Spleen (tissue), 11 donors: ENCODE measurements around the gene CST3. TPM values are rescaled to one million over a fixed set of nuclear protein-coding genes. Genes with fewer than 3 reads are reported as not detected.

Source experiments
- DNase-seq: peaks from one replicate; pipeline ENCODE4 v3.0.0-alpha.2; 2020
- H3K27ac ChIP-seq, 8 donors: fragments of 200-600 bp; sonication (generic) in 7 of 8; 1 replicate in 4 of 8; 2 replicates in 4 of 8; pipeline versions ENCODE4 v1.5.0 to v1.8.0; 2016 to 2021; ENCODE audit warnings: inconsistent platforms in 4 of 8, mild to moderate bottlenecking in 4 of 8, moderate library complexity in 1 of 8
- H3K27me3 ChIP-seq, 7 donors: fragments of 200-600 bp; sonication (generic) in 6 of 7; replicated peaks in 1 of 7; 1 replicate in 4 of 7; 2 replicates in 3 of 7; pipeline versions ENCODE4 v1.5.0 to v1.8.0; 2016 to 2021; ENCODE audit warnings: inconsistent platforms in 3 of 7, mild to moderate bottlenecking in 1 of 7
- H3K36me3 ChIP-seq, 6 donors: fragments of 200-600 bp; sonication (generic) in 5 of 6; 1 replicate in 4 of 6; 2 replicates in 2 of 6; pipeline versions ENCODE4 v1.5.0 to v1.8.0; 2016 to 2021; ENCODE audit warnings: inconsistent platforms in 2 of 6
- H3K4me1 ChIP-seq, 6 donors: fragments of 200-600 bp; sonication (generic) in 5 of 6; 1 replicate in 3 of 6; 2 replicates in 3 of 6; pipeline versions ENCODE4 v1.5.0 to v1.8.0; 2016 to 2021; ENCODE audit warnings: inconsistent platforms in 3 of 6
- H3K4me3 ChIP-seq, 8 donors: fragments of 200-600 bp; sonication (generic) in 7 of 8; 1 replicate in 4 of 8; 2 replicates in 4 of 8; pipeline versions ENCODE4 v1.5.0 to v1.8.0; 2016 to 2021; ENCODE audit warnings: inconsistent platforms in 4 of 8, mild to moderate bottlenecking in 4 of 8, moderate library complexity in 2 of 8
- H3K9me3 ChIP-seq, 8 donors: fragments of 200-600 bp; sonication (generic) in 7 of 8; 1 replicate in 4 of 8; 2 replicates in 4 of 8; pipeline versions ENCODE4 v1.5.0 to v1.8.0; 2016 to 2021; ENCODE audit warnings: inconsistent platforms in 4 of 8
- CTCF ChIP-seq, 11 experiments: fragments of 200-600 bp in 7 of 11; fragments of 450-650 bp in 4 of 11; sonication (generic) in 4 of 11; IDR thresholded peaks in 8 of 11; conservative IDR thresholded peaks in 3 of 11; 1 replicate in 7 of 11; 2 replicates in 4 of 11; pipeline versions ENCODE4 v1.4.0 to v1.8.0; 2016 to 2021; ENCODE audit warnings: antibody characterized with exemption in 11 of 11, inconsistent platforms in 4 of 11, mild to moderate bottlenecking in 1 of 11
- POLR2A ChIP-seq, 3 donors: fragments of 450-650 bp; IDR thresholded peaks; one replicate each; pipeline ENCODE4 v1.5.1; 2017; ENCODE audit warnings: antibody characterized with exemption in 3 of 3, mild to moderate bottlenecking in 1 of 3
- POLR2AphosphoS5 ChIP-seq, 3 donors: sonication (generic); formaldehyde crosslinking; IDR thresholded peaks; one replicate each; pipeline ENCODE4 v1.5.1; 2017; ENCODE audit warnings: antibody characterized with exemption in 3 of 3
- WGBS, 5 donors: extraction: QIAGEN DNeasy Blood & Tissue Kit in 3 of 5; methylation state at CpG; one replicate each; pipeline versions ENCODE4 v1.1.5 to v1.1.7; 2013 to 2018; 5-methylcytosine and 5-hydroxymethylcytosine counted together
- intact Hi-C: fragments of 100-400 bp; cut with DNase I; formaldehyde crosslinking; loops from one replicate; pipeline ENCODE4 v1.15.0; 2023; ENCODE audit warnings: low total_unique reads
- polyA plus RNA-seq, 3 donors: library from polyadenylated mRNA; stranded (reverse); fragments of 200-250 nt; gene quantifications; one replicate each; pipeline ENCODE4 v1.2.1, GENCODE V29; 2013
- total RNA-seq, 7 donors: library from RNA; depleted of rRNA in 3 of 7; stranded (reverse); fragments of >200 nt in 3 of 7; fragmentation: NEBNext Ultra II Directional in 4 of 7; extraction: Animal tissue kit (Norgen Biotek cat#: 25700) in 4 of 7; gene quantifications; one replicate each; pipeline versions ENCODE4 v1.1.0 to v1.2.1, GENCODE V29; 2016 to 2021
- donor health status: healthy with polysubstance abuse.
- donor health status: DM: no; HTN: no; CAD: no; lungs with moderate emphysema.
- donor health status: DM: no; HTN: no; CAD: no.
- donor health status: Bipolar disorder and iron deficiency.
- donor health status: healthy.
- donor health status: DM: no; HTN: no; CAD: no.
- donor health status: DM: yes; HTN: yes; CAD: no.

The CST3 gene
- total and polyA plus RNA-seq, 10 donors: 199 to 1,082 (median 595) TPM

GRCh38 chr20:23649242-23649641, 11.5 kb upstream of the CST3 start:
- H3K4me3 ChIP-seq: no peak overlapping the region
- no peaks in the 10 kb centered on the region for H3K27me3 ChIP-seq
- H3K4me1 ChIP-seq: peaks cover 0 to 9% (median 0%) of the 10 kb centered on the region in 6 donors
- DNase-seq: no peak
- H3K9me3 ChIP-seq: no peaks in the 10 kb centered on the region
- no peak overlapping the region for H3K27ac ChIP-seq
- WGBS, 5 donors: 82 to 92% (median 88%) methylated on average over 2 of the region's 2 CpGs
- TF ChIP-seq POLR2A (IDR thresholded peaks at IDR 0.05): no peak
- TF ChIP-seq CTCF (IDR thresholded peaks at IDR 0.05 in 8 of 11, conservative IDR thresholded peaks at IDR 0.05 in 3 of 11): no peak
- TF ChIP-seq POLR2AphosphoS5 (IDR thresholded peaks at IDR 0.05): no peak
- H3K36me3 ChIP-seq: no peaks in the 10 kb centered on the region
- intact Hi-C loops: no loop called here

- H3K4me1 ChIP-seq: peaks cover 0 to 18% (median under 1%) of the 10 kb centered on the region in 6 donors
- no peak for DNase-seq
- H3K9me3 ChIP-seq: no peaks in the 10 kb centered on the region
- 80 to 96% (median 94%) methylated on average over 2 of the region's 2 CpGs for WGBS, 5 donors
- intact Hi-C loops: no loop called here
- no peaks in the 10 kb centered on the region for H3K36me3 ChIP-seq
- no peak overlapping the region for H3K27ac ChIP-seq
- no peak for TF ChIP-seq POLR2A (IDR thresholded peaks at IDR 0.05)
- TF ChIP-seq POLR2AphosphoS5 (IDR thresholded peaks at IDR 0.05): no peak
- no peak for TF ChIP-seq CTCF (IDR thresholded peaks at IDR 0.05 in 8 of 11, conservative IDR thresholded peaks at IDR 0.05 in 3 of 11)
- no peak overlapping the region for H3K4me3 ChIP-seq
- no peaks in the 10 kb centered on the region for H3K27me3 ChIP-seq
Measured at GRCh38 chr20:23647346-23647745, 9.6 kb upstream of the CST3 start.

- H3K9me3 ChIP-seq: no peaks in the 10 kb centered on the region
- intact Hi-C loops: no loop called here
- TF ChIP-seq POLR2AphosphoS5 (IDR thresholded peaks at IDR 0.05) (no peak), CTCF (IDR thresholded peaks at IDR 0.05 in 8 of 11, conservative IDR thresholded peaks at IDR 0.05 in 3 of 11) (no peak), POLR2A (IDR thresholded peaks at IDR 0.05) (no peak)
- H3K4me3 ChIP-seq: no peak overlapping the region
- no peak for DNase-seq
- WGBS, 5 donors: 26 to 42% (median 33%) methylated on average over 4 of the region's 4 CpGs
- H3K27ac ChIP-seq: peak overlapping the region in 1 of 8 donors; percentile 20
- H3K36me3 ChIP-seq: no peaks in the 10 kb centered on the region
- H3K4me1 ChIP-seq: peaks cover 0 to 29% (median 6%) of the 10 kb centered on the region in 6 donors
- H3K27me3 ChIP-seq: no peaks in the 10 kb centered on the region
Measured at GRCh38 chr20:23646106-23646873, 8.5 kb upstream of the CST3 start.

GRCh38 chr20:23645575-23645974, 7.8 kb upstream of the CST3 start:
- Histone ChIP-seq H3K36me3 (no peaks in the 10 kb centered on the region), H3K27ac (no peak overlapping the region), H3K4me3 (no peak overlapping the region), H3K27me3 (no peaks in the 10 kb centered on the region), H3K9me3 (no peaks in the 10 kb centered on the region), H3K4me1 (peaks cover 0 to 36% (median 9%) of the 10 kb centered on the region in 6 donors)
- 62 to 92% (median 67%) methylated on average over 1 of the region's 1 CpG for WGBS, 5 donors
- TF ChIP-seq POLR2AphosphoS5 (IDR thresholded peaks at IDR 0.05) (no peak), CTCF (IDR thresholded peaks at IDR 0.05 in 8 of 11, conservative IDR thresholded peaks at IDR 0.05 in 3 of 11) (no peak), POLR2A (IDR thresholded peaks at IDR 0.05) (no peak)
- no peak for DNase-seq
- intact Hi-C loops: no loop called here
